ENCODE data around the gene SPIRE1. TPM values are rescaled to one million over a fixed set of nuclear protein-coding genes. Genes with fewer than 3 reads are reported as not detected.
"Not testable (repeated sequence)": the region's sequence is repeated elsewhere in the genome, so short reads cannot be mapped to it uniquely, and the experiment has no call there.

SPIRE1 gene
- total RNA-seq, 1 experiment from 2014 or later, result 14.5 TPM

DNA sequence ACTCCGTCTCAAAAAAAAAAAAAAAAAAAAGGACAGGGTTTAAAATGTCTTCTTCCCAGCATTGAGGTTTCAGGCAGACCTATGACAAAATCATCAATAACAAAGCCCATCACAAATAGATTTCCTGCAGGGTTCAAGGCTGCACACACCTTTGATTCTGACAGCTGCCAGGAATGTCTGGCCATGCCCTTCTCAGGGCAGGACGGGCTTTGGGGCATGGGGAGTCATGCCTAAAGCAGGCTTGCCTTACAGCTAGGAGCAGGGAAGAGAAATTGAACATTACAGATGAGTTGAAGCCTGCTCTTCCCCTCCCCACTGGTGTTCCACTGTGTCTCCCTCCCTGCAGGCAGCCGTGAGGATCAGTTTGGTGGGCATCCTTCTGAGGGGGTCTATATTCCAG, 246.5 kb downstream of the SPIRE1 start:
- Histone ChIP-seq H3K27me3 (ENCODE audit: control insufficient read depth, insufficient read depth, low read length) (peaks cover 8% of the 10 kb centered on the region), H3K36me3 (replicated peaks; ENCODE audit: control insufficient read depth, insufficient read depth, low read length) (no peaks in the 10 kb centered on the region), H3K4me3 (ENCODE audit: insufficient read depth, low read depth, low read length) (no peak overlapping the region)
- no peak for DNase-seq

DNA sequence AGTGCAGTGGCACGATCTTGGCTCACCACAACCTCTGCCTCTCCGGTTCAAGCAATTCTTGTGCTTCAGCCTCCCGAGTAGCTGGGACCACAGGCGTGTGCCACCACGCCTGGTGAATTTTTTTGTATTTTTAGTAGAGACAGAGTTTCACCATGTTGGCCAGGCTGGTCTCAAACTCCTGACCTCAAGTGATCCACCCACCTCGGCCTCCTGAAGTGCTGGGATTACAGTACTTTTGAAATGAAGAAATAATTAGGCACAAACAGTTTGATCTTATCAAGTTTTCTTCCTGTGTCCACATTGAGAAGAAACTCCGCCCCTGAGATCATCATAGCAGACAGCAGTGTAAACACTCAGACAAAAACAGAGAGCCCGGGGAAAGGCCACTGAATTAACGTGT, 247.2 kb downstream of the SPIRE1 start:
- not testable (repeated sequence) for DNase-seq; H3K4me3 ChIP-seq (ENCODE audit: insufficient read depth, low read depth, low read length); H3K36me3 ChIP-seq (replicated peaks; ENCODE audit: control insufficient read depth, insufficient read depth, low read length)
- peaks cover 15% of the 10 kb centered on the region for H3K27me3 ChIP-seq (ENCODE audit: control insufficient read depth, insufficient read depth, low read length)

DNA sequence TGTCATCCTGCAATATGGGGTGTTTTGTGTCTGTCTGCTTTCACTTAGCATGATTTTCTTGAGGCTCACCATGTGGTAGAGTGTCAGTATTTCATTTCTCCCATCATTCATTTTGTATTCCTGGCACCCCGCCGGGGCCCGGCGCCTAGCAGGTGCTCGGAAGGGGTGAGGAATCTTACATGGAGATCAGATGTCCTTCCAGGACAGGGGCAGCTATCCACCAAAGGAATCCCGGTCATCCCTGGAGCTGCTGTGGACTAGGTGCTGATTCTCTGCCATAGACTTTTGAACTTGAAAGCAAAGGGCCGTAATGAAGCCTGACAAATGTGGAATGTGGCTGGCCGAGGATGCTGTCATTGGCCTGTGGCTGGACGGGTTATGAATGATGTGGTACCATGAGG, 247.8 kb downstream of the SPIRE1 start:
- Histone ChIP-seq H3K36me3 (replicated peaks; ENCODE audit: control insufficient read depth, insufficient read depth, low read length) (no peaks in the 10 kb centered on the region), H3K4me3 (ENCODE audit: insufficient read depth, low read depth, low read length) (no peak overlapping the region), H3K27me3 (ENCODE audit: control insufficient read depth, insufficient read depth, low read length) (peaks cover 17% of the 10 kb centered on the region)
- no peak for DNase-seq

DNA sequence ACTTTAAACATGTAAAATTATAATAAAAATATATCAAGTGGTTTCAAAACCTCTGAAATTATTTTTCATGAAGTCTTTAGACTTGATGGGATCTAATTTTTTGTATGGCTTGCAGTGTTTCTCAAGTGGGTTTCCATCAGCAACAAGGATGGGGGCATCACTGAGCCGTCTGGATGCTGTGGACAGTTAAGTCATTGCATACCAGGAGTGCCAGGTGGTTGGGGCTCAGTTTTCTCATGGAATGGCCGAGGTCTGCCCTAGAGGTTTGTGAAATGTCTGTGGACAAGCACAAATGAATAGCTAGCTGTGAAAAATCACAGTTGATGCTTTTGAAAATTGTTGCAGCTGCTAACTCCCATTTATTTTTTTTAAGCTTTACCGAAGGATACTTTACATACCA, 248.4 kb downstream of the SPIRE1 start:
- DNase-seq, result peak; percentile 35
- Histone ChIP-seq H3K27me3 (ENCODE audit: control insufficient read depth, insufficient read depth, low read length) (peaks cover 17% of the 10 kb centered on the region), H3K36me3 (replicated peaks; ENCODE audit: control insufficient read depth, insufficient read depth, low read length) (no peaks in the 10 kb centered on the region), H3K4me3 (ENCODE audit: insufficient read depth, low read depth, low read length) (no peak overlapping the region)

DNA sequence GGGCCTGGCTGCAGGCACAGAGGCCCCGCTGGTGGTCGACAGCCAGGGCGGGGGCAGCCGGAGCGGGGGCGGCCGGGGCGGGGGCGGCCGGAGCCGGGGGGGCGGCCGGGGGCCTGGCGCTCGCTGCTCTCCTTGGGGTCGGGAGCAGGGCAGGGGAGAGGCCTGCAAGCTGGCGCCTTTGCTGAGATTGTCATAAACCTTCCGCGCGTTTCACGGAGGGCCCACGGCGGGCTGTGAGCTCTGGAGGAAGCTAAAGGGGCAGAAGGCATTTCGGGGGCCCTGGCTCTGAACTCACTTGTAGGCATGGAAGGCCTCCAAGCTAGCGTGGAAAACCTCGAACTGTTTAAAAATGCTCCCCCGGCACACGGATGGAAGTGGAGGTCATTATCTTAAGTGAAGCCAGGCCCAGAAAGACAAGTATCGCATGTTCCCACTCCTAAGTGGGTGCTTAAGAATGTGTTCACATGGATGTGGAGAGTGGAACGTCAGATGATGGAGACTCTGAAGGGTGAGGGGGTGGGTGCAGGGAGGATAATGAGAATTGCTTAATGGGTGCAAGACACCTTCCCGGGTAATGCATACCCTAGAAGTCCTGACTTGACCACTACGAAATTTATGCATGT, 249.5 kb downstream of the SPIRE1 start:
- no peak for DNase-seq
- Histone ChIP-seq H3K36me3 (replicated peaks; ENCODE audit: control insufficient read depth, insufficient read depth, low read length) (no peaks in the 10 kb centered on the region), H3K4me3 (ENCODE audit: insufficient read depth, low read depth, low read length) (peak overlapping the region; percentile 65), H3K27me3 (ENCODE audit: control insufficient read depth, insufficient read depth, low read length) (peaks cover 17% of the 10 kb centered on the region)

DNA sequence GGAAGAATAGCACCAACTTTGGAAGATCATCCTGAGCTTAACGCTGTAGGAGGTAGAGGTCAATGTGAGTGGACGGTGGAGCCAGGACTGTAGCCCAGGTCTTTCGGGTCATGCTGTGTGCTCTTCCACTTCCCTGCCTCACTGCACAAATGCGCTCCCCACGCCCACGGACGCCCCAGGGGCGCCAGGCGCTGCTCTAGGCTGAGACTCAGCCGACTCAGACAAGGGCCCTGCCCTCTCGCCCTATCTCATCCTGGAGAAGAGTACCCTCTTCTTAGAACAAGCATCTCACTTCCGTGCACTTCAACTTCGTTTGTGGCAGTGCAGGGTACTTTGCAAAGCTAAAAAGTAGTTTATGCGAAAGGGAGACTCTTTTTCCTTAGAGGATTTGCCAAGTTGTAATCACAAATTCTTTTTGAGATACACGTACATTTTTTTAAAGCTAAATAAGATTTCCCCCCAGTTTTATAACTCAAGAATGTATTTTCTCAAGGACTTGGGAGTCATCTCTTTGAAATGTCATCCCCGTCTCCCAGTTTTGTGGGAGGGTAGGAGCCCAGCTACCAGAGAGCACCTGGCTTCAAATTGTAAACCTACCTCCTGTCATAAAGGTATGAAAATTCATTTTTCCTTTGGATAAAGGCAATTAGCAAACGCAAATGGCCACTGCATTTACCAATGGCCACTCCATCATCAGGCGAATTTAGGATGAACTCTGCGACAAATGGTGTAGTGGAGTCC, 251.4 kb downstream of the SPIRE1 start:
- DNase-seq, result peak; percentile 23
- peaks cover 17% of the 10 kb centered on the region for H3K27me3 ChIP-seq (ENCODE audit: control insufficient read depth, insufficient read depth, low read length)
- no peaks in the 10 kb centered on the region for H3K36me3 ChIP-seq (replicated peaks; ENCODE audit: control insufficient read depth, insufficient read depth, low read length)

DNA sequence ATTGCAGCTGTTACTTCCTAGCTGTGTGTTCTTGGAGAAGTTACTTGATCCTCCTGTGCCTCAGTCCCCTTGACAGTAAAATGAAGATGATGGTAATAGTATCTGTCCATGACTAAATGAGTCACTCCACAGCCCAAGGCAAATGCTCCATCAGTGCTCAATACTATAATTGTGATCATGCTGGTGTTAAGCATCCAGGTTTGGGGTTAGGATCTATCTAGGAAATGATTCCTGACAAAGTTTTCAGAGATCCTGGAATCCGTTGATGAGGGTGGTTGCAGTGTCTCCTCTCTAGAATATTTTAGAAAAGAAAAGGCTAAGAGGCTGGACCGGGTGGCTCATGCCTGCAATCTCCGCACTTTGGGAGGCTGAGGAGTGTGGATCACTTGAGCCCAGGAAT, 252.8 kb downstream of the SPIRE1 start:
- peak; percentile 2 for DNase-seq
- Histone ChIP-seq H3K36me3 (replicated peaks; ENCODE audit: control insufficient read depth, insufficient read depth, low read length) (no peaks in the 10 kb centered on the region), H3K27me3 (ENCODE audit: control insufficient read depth, insufficient read depth, low read length) (peaks cover 17% of the 10 kb centered on the region), H3K4me3 (ENCODE audit: insufficient read depth, low read depth, low read length) (no peak overlapping the region)

More for the DNA sequence above, 251.4 kb downstream of the SPIRE1 start:
- H3K4me3 ChIP-seq (ENCODE audit: insufficient read depth, low read depth, low read length), result no peak overlapping the region

DNA sequence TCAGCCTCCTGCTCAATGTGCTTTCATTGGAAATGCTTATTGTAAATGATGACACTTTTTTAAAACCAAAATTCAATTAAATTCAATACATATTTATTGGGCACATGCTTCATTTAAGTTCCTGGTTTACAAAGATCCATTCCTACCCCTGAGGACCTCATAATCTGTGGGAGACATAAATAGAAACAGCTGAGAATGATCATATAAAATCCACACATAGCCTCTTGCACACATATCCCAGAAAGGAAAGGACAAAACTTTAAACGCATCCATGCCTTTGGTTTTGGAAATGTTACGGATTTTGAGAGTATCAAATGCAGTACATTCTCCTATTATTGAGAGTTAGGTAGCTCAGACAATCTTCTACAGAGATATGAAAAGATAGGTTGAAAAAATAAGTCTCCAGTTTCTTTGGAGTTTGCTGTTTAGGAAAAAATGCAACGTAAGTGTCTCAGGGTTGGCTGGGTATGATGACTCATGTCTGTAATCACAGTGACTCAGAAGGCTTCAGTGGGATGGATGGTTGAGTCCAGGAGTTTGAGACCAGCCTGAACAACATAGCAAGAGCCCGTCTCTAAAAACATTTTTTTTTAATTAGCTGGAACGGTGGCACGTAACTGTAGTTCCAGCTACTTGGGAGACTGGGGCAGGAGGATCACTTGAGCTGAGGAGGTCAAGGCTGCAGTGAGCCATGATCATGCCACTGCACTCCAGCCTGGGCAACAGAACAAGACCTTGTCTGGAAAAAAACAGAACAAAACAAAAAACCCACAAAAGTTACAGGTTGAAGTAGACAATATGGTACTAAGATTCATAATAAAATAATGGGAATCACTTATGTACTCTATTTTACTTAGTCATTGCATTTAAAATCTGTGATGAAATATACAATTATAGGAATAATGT, 254.1 kb downstream of the SPIRE1 start:
- no peaks in the 10 kb centered on the region for H3K36me3 ChIP-seq (replicated peaks; ENCODE audit: control insufficient read depth, insufficient read depth, low read length)
- H3K27me3 ChIP-seq (ENCODE audit: control insufficient read depth, insufficient read depth, low read length), result peaks cover 17% of the 10 kb centered on the region
- no peak for DNase-seq
- H3K4me3 ChIP-seq (ENCODE audit: insufficient read depth, low read depth, low read length), result no peak overlapping the region

DNA sequence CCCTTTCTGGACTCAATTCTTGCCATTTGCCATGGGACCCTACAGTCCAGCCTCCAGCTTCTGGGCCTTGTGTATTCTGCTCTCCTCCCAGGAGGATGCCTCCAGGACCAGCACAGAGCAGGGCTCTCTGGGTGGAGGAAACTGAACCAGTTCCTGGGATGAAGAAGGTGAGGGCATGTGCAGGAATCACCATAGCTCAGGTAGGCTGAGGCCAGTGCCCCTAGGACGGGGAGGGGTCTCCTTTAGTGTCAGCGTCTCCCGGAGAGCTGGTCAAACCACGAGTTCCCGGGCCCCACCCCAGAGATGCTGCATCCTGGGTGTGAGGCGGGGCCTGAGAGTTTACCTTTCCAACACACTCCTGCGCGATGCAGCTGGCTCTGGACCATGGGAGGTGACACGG, 256.0 kb downstream of the SPIRE1 start:
- Histone ChIP-seq H3K27me3 (ENCODE audit: control insufficient read depth, insufficient read depth, low read length) (peaks cover 13% of the 10 kb centered on the region), H3K36me3 (replicated peaks; ENCODE audit: control insufficient read depth, insufficient read depth, low read length) (no peaks in the 10 kb centered on the region)

DNA sequence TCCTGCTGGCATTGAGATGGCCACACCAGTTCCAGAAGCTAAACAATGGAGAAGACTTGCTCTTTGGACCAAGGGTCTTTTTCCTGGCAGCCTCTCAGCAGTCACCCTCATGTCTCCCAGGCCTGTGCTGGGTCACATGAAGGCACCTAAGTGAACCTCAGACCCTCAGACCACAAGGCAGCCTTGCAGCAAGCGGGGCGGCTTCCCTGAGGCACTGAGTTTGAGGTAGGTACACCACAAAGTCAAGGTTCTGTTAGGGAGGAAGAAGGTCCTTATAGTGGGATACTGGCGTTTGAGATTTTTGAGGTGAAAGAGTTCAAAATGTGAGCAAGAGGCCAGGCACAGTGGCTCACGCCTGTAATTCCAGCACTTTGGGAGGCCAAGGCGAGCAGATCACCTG, 258.7 kb downstream of the SPIRE1 start:
- H3K4me3 ChIP-seq (ENCODE audit: insufficient read depth, low read depth, low read length), result no peak overlapping the region
- no peaks in the 10 kb centered on the region; the same call in 1 of the 2 replicates for H3K27me3 ChIP-seq (ENCODE audit: control insufficient read depth, insufficient read depth, low read length)
- no peak for DNase-seq
- no peaks in the 10 kb centered on the region for H3K36me3 ChIP-seq (replicated peaks; ENCODE audit: control insufficient read depth, insufficient read depth, low read length)

More for the DNA sequence above, 256.0 kb downstream of the SPIRE1 start:
- DNase-seq, result peak; percentile 12
- no peak overlapping the region for H3K4me3 ChIP-seq (ENCODE audit: insufficient read depth, low read depth, low read length)

DNA sequence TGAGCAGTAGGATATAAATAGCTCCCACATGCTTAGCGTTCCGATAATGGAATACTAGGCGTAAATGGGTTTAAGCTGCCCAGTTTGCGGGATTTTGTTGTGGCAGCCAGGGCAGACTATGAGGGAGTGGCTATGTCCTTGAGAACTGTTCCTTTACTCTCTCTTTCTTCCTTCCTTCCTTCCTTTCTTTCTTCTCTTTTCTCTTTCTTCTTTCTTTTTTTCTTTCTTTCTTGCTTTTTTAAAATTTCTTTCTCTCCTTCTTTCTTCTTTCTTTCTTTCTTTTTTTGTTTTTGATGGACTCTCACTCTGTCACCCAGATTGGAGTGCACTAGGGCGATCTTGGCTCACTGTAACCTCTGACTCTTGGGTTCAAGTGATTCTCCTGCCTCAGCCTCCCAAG, 259.3 kb downstream of the SPIRE1 start:
- H3K4me3 ChIP-seq (ENCODE audit: insufficient read depth, low read depth, low read length), result no peak overlapping the region
- no peak for DNase-seq
- H3K27me3 ChIP-seq (ENCODE audit: control insufficient read depth, insufficient read depth, low read length), result no peaks in the 10 kb centered on the region; the same call in 1 of the 2 replicates
- H3K36me3 ChIP-seq (replicated peaks; ENCODE audit: control insufficient read depth, insufficient read depth, low read length), result no peaks in the 10 kb centered on the region

DNA sequence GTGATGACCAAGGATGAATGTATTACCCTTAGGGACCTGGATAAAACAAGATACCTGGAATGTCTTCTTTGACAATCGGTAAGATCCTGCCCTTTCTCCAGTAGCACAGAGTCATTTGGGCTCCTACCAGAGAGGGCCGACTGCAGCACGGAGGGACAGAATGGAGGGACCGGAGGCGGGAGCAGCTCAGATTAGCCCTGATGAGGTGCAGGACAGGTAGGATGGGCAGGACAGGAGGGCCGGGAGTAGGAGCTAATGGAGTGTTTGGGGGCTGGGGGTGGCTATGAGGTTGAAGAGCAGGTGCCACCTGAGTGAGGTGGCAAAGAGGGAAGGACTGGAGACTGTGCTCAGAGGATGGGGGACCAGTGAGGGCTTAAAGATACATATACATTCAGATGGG, 260.1 kb downstream of the SPIRE1 start:
- H3K27me3 ChIP-seq (ENCODE audit: control insufficient read depth, insufficient read depth, low read length), result no peaks in the 10 kb centered on the region; the same call in 1 of the 2 replicates
- no peaks in the 10 kb centered on the region for H3K36me3 ChIP-seq (replicated peaks; ENCODE audit: control insufficient read depth, insufficient read depth, low read length)
- no peak overlapping the region for H3K4me3 ChIP-seq (ENCODE audit: insufficient read depth, low read depth, low read length)
- DNase-seq, result no peak

DNA sequence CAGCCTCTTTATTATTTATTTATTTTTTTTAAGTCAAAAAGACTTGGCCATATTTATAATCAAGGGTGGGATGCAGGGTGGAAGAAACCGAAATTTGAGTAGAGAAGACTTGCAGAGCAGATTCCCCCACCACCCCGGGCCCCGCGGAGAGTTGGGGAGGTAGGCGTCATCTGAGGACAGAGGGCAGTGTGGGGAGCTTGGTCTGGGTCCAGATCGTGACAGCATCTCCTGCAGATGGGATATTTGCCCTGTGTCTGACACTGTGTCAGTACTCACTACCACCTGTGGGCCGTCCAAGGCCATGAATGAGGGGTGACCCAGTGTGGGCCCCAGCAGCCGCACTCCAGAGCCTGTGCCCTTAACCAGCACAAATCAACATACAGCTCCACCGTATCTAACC, 260.7 kb downstream of the SPIRE1 start:
- no peak overlapping the region for H3K4me3 ChIP-seq (ENCODE audit: insufficient read depth, low read depth, low read length)
- DNase-seq, result peak; percentile 26
- H3K27me3 ChIP-seq (ENCODE audit: control insufficient read depth, insufficient read depth, low read length), result no peaks in the 10 kb centered on the region; the same call in 1 of the 2 replicates
- no peaks in the 10 kb centered on the region for H3K36me3 ChIP-seq (replicated peaks; ENCODE audit: control insufficient read depth, insufficient read depth, low read length)
